Measurements from ENCODE around the gene RAET1G. TPM values are rescaled to one million over a fixed set of nuclear protein-coding genes. Genes with fewer than 3 reads are reported as not detected.

Gene RAET1G
- total RNA-seq, 1 donor = 1.8 TPM

GRCh38 chr6:149899926-149900619 lies 22.8 kb downstream of the RAET1G start:
- no peak overlapping the region for H2AFZ ChIP-seq (ENCODE audit: low read length)
- H3K4me1 ChIP-seq (ENCODE audit: insufficient read depth, low read length) = peaks cover 28% of the 10 kb centered on the region
- H4K20me1 ChIP-seq (ENCODE audit: insufficient read depth, low read length) = no peaks in the 10 kb centered on the region
- TF ChIP-seq, protein P1, sequence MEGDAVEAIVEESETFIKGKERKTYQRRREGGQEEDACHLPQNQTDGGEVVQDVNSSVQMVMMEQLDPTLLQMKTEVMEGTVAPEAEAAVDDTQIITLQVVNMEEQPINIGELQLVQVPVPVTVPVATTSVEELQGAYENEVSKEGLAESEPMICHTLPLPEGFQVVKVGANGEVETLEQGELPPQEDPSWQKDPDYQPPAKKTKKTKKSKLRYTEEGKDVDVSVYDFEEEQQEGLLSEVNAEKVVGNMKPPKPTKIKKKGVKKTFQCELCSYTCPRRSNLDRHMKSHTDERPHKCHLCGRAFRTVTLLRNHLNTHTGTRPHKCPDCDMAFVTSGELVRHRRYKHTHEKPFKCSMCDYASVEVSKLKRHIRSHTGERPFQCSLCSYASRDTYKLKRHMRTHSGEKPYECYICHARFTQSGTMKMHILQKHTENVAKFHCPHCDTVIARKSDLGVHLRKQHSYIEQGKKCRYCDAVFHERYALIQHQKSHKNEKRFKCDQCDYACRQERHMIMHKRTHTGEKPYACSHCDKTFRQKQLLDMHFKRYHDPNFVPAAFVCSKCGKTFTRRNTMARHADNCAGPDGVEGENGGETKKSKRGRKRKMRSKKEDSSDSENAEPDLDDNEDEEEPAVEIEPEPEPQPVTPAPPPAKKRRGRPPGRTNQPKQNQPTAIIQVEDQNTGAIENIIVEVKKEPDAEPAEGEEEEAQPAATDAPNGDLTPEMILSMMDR (IDR thresholded peaks at IDR 0.05; ENCODE audit: extremely low read depth, low read depth, low read length) = no peak
- H3K27ac ChIP-seq (ENCODE audit: low read depth, low read length) = no peak overlapping the region
- no peaks in the 10 kb centered on the region for H3K36me3 ChIP-seq (ENCODE audit: insufficient read depth, low read length)
- no peaks in the 10 kb centered on the region for H3K27me3 ChIP-seq (ENCODE audit: insufficient read depth, low read length)
- H3K4me2 ChIP-seq (ENCODE audit: insufficient read depth, low read length) = no peak overlapping the region
- no peak overlapping the region for H3K4me3 ChIP-seq (ENCODE audit: insufficient read depth, low read length)
- no peaks in the 10 kb centered on the region for H3K79me2 ChIP-seq (ENCODE audit: insufficient read depth, low read length)
- no peaks in the 10 kb centered on the region for H3K9me3 ChIP-seq (ENCODE audit: low read depth, low read length)
- no peak for DNase-seq (ENCODE audit: insufficient read length, low spot score, missing footprints)

- Histone ChIP-seq H3K27me3 (ENCODE audit: insufficient read depth, low read length) (no peaks in the 10 kb centered on the region), H3K4me1 (ENCODE audit: insufficient read depth, low read length) (peaks cover 31% of the 10 kb centered on the region), H3K4me3 (ENCODE audit: insufficient read depth, low read length) (no peak overlapping the region), H4K20me1 (ENCODE audit: insufficient read depth, low read length) (no peaks in the 10 kb centered on the region), H3K4me2 (ENCODE audit: insufficient read depth, low read length) (no peak overlapping the region), H3K36me3 (ENCODE audit: insufficient read depth, low read length) (no peaks in the 10 kb centered on the region), H2AFZ (ENCODE audit: low read length) (no peak overlapping the region), H3K9me3 (ENCODE audit: low read depth, low read length) (no peaks in the 10 kb centered on the region), H3K79me2 (ENCODE audit: insufficient read depth, low read length) (no peaks in the 10 kb centered on the region), H3K27ac (ENCODE audit: low read depth, low read length) (no peak overlapping the region)
- no peak for DNase-seq (ENCODE audit: insufficient read length, low spot score, missing footprints)
- TF ChIP-seq, protein P1 (IDR thresholded peaks at IDR 0.05; ENCODE audit: extremely low read depth, low read depth, low read length) = no peak
These were observed 23.4 kb downstream of the RAET1G start for GRCh38 chr6:149899486-149899885.

DNA sequence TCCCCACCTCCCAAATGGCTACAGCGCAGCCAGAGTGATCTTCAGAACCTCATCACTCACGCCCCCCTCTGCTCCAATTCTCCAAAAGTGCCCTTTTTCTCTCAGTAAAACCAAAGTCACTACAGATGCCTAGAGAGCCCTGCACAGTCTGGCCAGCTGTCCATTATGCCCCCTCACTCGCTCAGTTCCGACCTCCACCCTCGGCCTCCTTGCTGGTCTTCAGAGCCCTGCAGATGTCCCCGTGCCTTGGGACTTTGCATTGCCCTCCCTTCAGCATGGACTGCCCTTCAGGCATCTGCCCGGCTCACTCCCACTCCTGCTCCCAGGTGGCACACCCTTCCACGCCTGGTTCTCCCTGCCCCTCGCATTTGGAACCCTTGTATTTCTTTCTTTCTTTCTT lies 24.0 kb downstream of the RAET1G start:
- no peaks in the 10 kb centered on the region for H4K20me1 ChIP-seq (ENCODE audit: insufficient read depth, low read length)
- H2AFZ ChIP-seq (ENCODE audit: low read length) = no peak overlapping the region
- H3K79me2 ChIP-seq (ENCODE audit: insufficient read depth, low read length) = no peaks in the 10 kb centered on the region
- no peak overlapping the region for H3K27ac ChIP-seq (ENCODE audit: low read depth, low read length)
- DNase-seq (ENCODE audit: insufficient read length, low spot score, missing footprints) = no peak
- no peaks in the 10 kb centered on the region for H3K9me3 ChIP-seq (ENCODE audit: low read depth, low read length)
- H3K4me1 ChIP-seq (ENCODE audit: insufficient read depth, low read length) = peaks cover 31% of the 10 kb centered on the region
- H3K4me3 ChIP-seq (ENCODE audit: insufficient read depth, low read length) = no peak overlapping the region
- TF ChIP-seq, protein P1 (IDR thresholded peaks at IDR 0.05; ENCODE audit: extremely low read depth, low read depth, low read length) = no peak
- H3K36me3 ChIP-seq (ENCODE audit: insufficient read depth, low read length) = no peaks in the 10 kb centered on the region
- H3K4me2 ChIP-seq (ENCODE audit: insufficient read depth, low read length) = no peak overlapping the region
- H3K27me3 ChIP-seq (ENCODE audit: insufficient read depth, low read length) = no peaks in the 10 kb centered on the region

GRCh38 chr6:149897855-149898744 lies 24.8 kb downstream of the RAET1G start, which contains the start of gene RAET1E:
RAET1E (minus strand) TSS chr6:149898113; CDS start chr6:149890901, 7,212 bp downstream.
- H3K4me3 ChIP-seq (ENCODE audit: insufficient read depth, low read length) = peak within 1 kb of the TSS; percentile 69
- H3K4me1 ChIP-seq (ENCODE audit: insufficient read depth, low read length) = peaks cover 31% of the 10 kb centered on the region
- peak within 1 kb of the TSS; percentile 64 for H3K27ac ChIP-seq (ENCODE audit: low read depth, low read length)
- no peaks in the 10 kb centered on the region for H3K36me3 ChIP-seq (ENCODE audit: insufficient read depth, low read length)
- H2AFZ ChIP-seq (ENCODE audit: low read length) = peak within 1 kb of the TSS; percentile 94
- no peaks in the 10 kb centered on the region for H3K27me3 ChIP-seq (ENCODE audit: insufficient read depth, low read length)
- DNase-seq (ENCODE audit: insufficient read length, low spot score, missing footprints) = no peak
- no peaks in the 10 kb centered on the region for H3K79me2 ChIP-seq (ENCODE audit: insufficient read depth, low read length)
- peak within 1 kb of the TSS; percentile 88 for H3K4me2 ChIP-seq (ENCODE audit: insufficient read depth, low read length)
- no peaks in the 10 kb centered on the region for H4K20me1 ChIP-seq (ENCODE audit: insufficient read depth, low read length)
- TF ChIP-seq, protein P1 (IDR thresholded peaks at IDR 0.05; ENCODE audit: extremely low read depth, low read depth, low read length) = no peak
- no peaks in the 10 kb centered on the region for H3K9me3 ChIP-seq (ENCODE audit: low read depth, low read length)

Data from osteoblast (primary cell).